ENCODE measurements around the gene LMAN1L. TPM values are rescaled to one million over a fixed set of nuclear protein-coding genes. Genes with fewer than 3 reads are reported as not detected.

The LMAN1L gene
- polyA plus RNA-seq, 6 donors from 2014 or later, result not detected

- Mint-ChIP-seq H3K27ac (peak overlapping the region; percentile 88 to 100 (median 97)), H3K4me1 (peaks cover 73 to 94% (median 88%) of the 10 kb centered on the region in 3 donors), H3K9me3 (no peaks in the 10 kb centered on the region), H3K27me3 (no peaks in the 10 kb centered on the region), H3K36me3 (peaks cover 0 to 18% of the 10 kb centered on the region in 2 donors), H3K4me3 (peak overlapping the region; percentile 73 to 99 (median 92))
- no peak for DNase-seq
- no peak for ATAC-seq (ENCODE audit: low read depth in 2 of 2)
These were observed 20.2 kb upstream of the LMAN1L start for GRCh38 chr15:74792227-74793016.

GRCh38 chr15:74793135-74794028 lies 19.3 kb upstream of the LMAN1L start:
- DNase-seq, result peak; percentile 60
- Mint-ChIP-seq H3K4me3 (peak overlapping the region; percentile 69 to 98 (median 88)), H3K9me3 (no peaks in the 10 kb centered on the region), H3K27ac (peak overlapping the region; percentile 60 to 94 (median 86)), H3K4me1 (peaks cover 72 to 94% (median 88%) of the 10 kb centered on the region in 3 donors), H3K36me3 (peaks cover 0 to 18% of the 10 kb centered on the region in 2 donors), H3K27me3 (no peaks in the 10 kb centered on the region)
- ATAC-seq (ENCODE audit: low read depth in 2 of 2), result peak in 1 of 2 donors; percentile 8

- Mint-ChIP-seq H3K27me3 (no peaks in the 10 kb centered on the region), H3K4me3 (peak overlapping the region; percentile 6 to 87 (median 70)), H3K27ac (peak overlapping the region in 5 of 6 donors; percentile 70 to 96 (median 95)), H3K9me3 (no peaks in the 10 kb centered on the region), H3K36me3 (peaks cover 0 to 18% of the 10 kb centered on the region in 2 donors), H3K4me1 (peaks cover 73 to 95% (median 89%) of the 10 kb centered on the region in 3 donors)
- DNase-seq (no peak), ATAC-seq (ENCODE audit: low read depth in 2 of 2) (no peak)
These were observed 18.2 kb upstream of the LMAN1L start for GRCh38 chr15:74794248-74794969.

GRCh38 chr15:74794970-74795349 lies 17.7 kb upstream of the LMAN1L start:
- DNase-seq (no peak), ATAC-seq (ENCODE audit: low read depth in 2 of 2) (no peak)
- H3K4me3 Mint-ChIP-seq, result peak overlapping the region; percentile 58 to 87 (median 74)
- H3K36me3 Mint-ChIP-seq, result peaks cover 0 to 18% of the 10 kb centered on the region in 2 donors
- H3K27ac Mint-ChIP-seq, result peak overlapping the region in 5 of 6 donors; percentile 70 to 96 (median 95)
- H3K4me1 Mint-ChIP-seq, result peaks cover 73 to 95% (median 89%) of the 10 kb centered on the region in 3 donors
- H3K9me3 Mint-ChIP-seq, result no peaks in the 10 kb centered on the region
- H3K27me3 Mint-ChIP-seq, result no peaks in the 10 kb centered on the region

- peak overlapping the region in 7 of 8 donors; percentile 25 to 83 (median 48) for H3K4me3 Mint-ChIP-seq
- H3K36me3 Mint-ChIP-seq, result peaks cover 0 to 20% of the 10 kb centered on the region in 2 donors
- ATAC-seq (ENCODE audit: low read depth in 2 of 2), result no peak
- no peaks in the 10 kb centered on the region for H3K9me3 Mint-ChIP-seq
- no peaks in the 10 kb centered on the region for H3K27me3 Mint-ChIP-seq
- peak overlapping the region in 5 of 6 donors; percentile 58 to 99 (median 95) for H3K27ac Mint-ChIP-seq
- no peak for DNase-seq
- H3K4me1 Mint-ChIP-seq, result peaks cover 73 to 89% (median 84%) of the 10 kb centered on the region in 3 donors
These were observed 16.5 kb upstream of the LMAN1L start for GRCh38 chr15:74795966-74796625.

GRCh38 chr15:74798388-74799254 lies 14.0 kb upstream of the LMAN1L start:
- Mint-ChIP-seq H3K27me3 (no peaks in the 10 kb centered on the region), H3K27ac (peak overlapping the region; percentile 94 to 99 (median 96)), H3K36me3 (peaks cover 0 to 15% of the 10 kb centered on the region in 2 donors), H3K4me3 (peak overlapping the region in 7 of 8 donors; percentile 21 to 89 (median 69)), H3K9me3 (no peaks in the 10 kb centered on the region), H3K4me1 (peaks cover 54 to 64% (median 58%) of the 10 kb centered on the region in 3 donors)
- DNase-seq, result no peak
- no peak for ATAC-seq (ENCODE audit: low read depth in 2 of 2)

GRCh38 chr15:74799255-74799855 lies 13.3 kb upstream of the LMAN1L start:
- ATAC-seq (ENCODE audit: low read depth in 2 of 2), result peak; percentile 53 to 54
- peak overlapping the region in 7 of 8 donors; percentile 60 to 83 (median 67) for H3K4me3 Mint-ChIP-seq
- H3K4me1 Mint-ChIP-seq, result peaks cover 56 to 64% (median 58%) of the 10 kb centered on the region in 3 donors
- H3K36me3 Mint-ChIP-seq, result peaks cover 5 to 22% of the 10 kb centered on the region in 2 donors
- H3K27ac Mint-ChIP-seq, result peak overlapping the region; percentile 94 to 99 (median 98)
- no peaks in the 10 kb centered on the region for H3K27me3 Mint-ChIP-seq
- DNase-seq, result peak; percentile 56
- no peaks in the 10 kb centered on the region for H3K9me3 Mint-ChIP-seq

- ATAC-seq (ENCODE audit: low read depth in 2 of 2) (peak; percentile 87), DNase-seq (peak; percentile 91)
- Mint-ChIP-seq H3K27me3 (no peaks in the 10 kb centered on the region), H3K27ac (peak overlapping the region; percentile 94 to 99 (median 98)), H3K36me3 (peaks cover 5 to 22% of the 10 kb centered on the region in 2 donors), H3K4me1 (peaks cover 50 to 64% (median 56%) of the 10 kb centered on the region in 3 donors), H3K9me3 (no peaks in the 10 kb centered on the region), H3K4me3 (peak overlapping the region; percentile 60 to 83 (median 68))
These were observed 12.6 kb upstream of the LMAN1L start for GRCh38 chr15:74799856-74800558.

- ATAC-seq (ENCODE audit: low read depth in 2 of 2), result no peak
- H3K4me3 Mint-ChIP-seq, result peak overlapping the region in 1 of 8 donors; percentile 56
- H3K27me3 Mint-ChIP-seq, result no peaks in the 10 kb centered on the region
- peaks cover 44 to 57% (median 51%) of the 10 kb centered on the region in 3 donors for H3K4me1 Mint-ChIP-seq
- no peaks in the 10 kb centered on the region for H3K9me3 Mint-ChIP-seq
- peak overlapping the region in 3 of 6 donors; percentile 96 to 99 (median 98) for H3K27ac Mint-ChIP-seq
- H3K36me3 Mint-ChIP-seq, result peaks cover 5 to 22% of the 10 kb centered on the region in 2 donors
- no peak for DNase-seq
These were observed 12.0 kb upstream of the LMAN1L start for GRCh38 chr15:74800559-74801094.

GRCh38 chr15:74801311-74801997 lies 11.2 kb upstream of the LMAN1L start:
- Mint-ChIP-seq H3K27me3 (no peaks in the 10 kb centered on the region), H3K9me3 (no peaks in the 10 kb centered on the region), H3K4me1 (peaks cover 35 to 52% (median 47%) of the 10 kb centered on the region in 3 donors), H3K4me3 (peak overlapping the region in 1 of 8 donors; percentile 56), H3K36me3 (peaks cover 5 to 15% of the 10 kb centered on the region in 2 donors), H3K27ac (peak overlapping the region in 1 of 6 donors; percentile 99)
- DNase-seq (no peak), ATAC-seq (ENCODE audit: low read depth in 2 of 2) (no peak)

Data from naive B cell (primary cell).